Osteocyte (in vitro differentiated cells): ENCODE results near the gene TSHR. TPM values are rescaled to one million over a fixed set of nuclear protein-coding genes. Genes with fewer than 3 reads are reported as not detected.

ENCODE experiments used
- DNase-seq: peaks from one replicate; pipeline ENCODE4 v3.0.0; 2021; ENCODE audit warnings: mixed read lengths; ENCODE audit not compliant: unreplicated experiment; ENCODE audit errors: extremely low spot score
- H3K27ac Mint-ChIP-seq: one replicate; pipeline ENCODE4 v1.8.0; 2021; ENCODE audit warnings: mild to moderate bottlenecking, mixed read lengths; ENCODE audit not compliant: unreplicated experiment
- H3K27me3 Mint-ChIP-seq: one replicate; pipeline ENCODE4 v1.8.0; 2021; ENCODE audit warnings: mixed read lengths; ENCODE audit not compliant: unreplicated experiment
- H3K36me3 Mint-ChIP-seq: one replicate; pipeline ENCODE4 v1.8.0; 2021; ENCODE audit warnings: mixed read lengths; ENCODE audit not compliant: unreplicated experiment
- H3K4me1 Mint-ChIP-seq: one replicate; pipeline ENCODE4 v1.8.0; 2021; ENCODE audit warnings: mixed read lengths; ENCODE audit not compliant: unreplicated experiment
- H3K4me3 Mint-ChIP-seq: one replicate; pipeline ENCODE4 v1.8.0; 2021; ENCODE audit warnings: mild to moderate bottlenecking, moderate library complexity, mixed read lengths; ENCODE audit not compliant: unreplicated experiment
- H3K9me3 Mint-ChIP-seq: one replicate; pipeline ENCODE4 v1.8.0; 2021; ENCODE audit warnings: mixed read lengths; ENCODE audit not compliant: unreplicated experiment
- total RNA-seq: library from RNA; stranded (reverse); gene quantifications from 2 replicates; pipeline ENCODE4 v1.2.1, GENCODE V29; 2021
- TF ChIP-seq, protein P1 (sequence below): fragments of 200-600 bp; sonication (generic); IDR thresholded peaks from 2 replicates; pipeline ENCODE4 v1.5.0; 2021; ENCODE audit warnings: antibody characterized with exemption, mild to moderate bottlenecking, moderate library complexity

The TSHR gene
- total RNA-seq, 1 donor from 2014 or later, result not detected

GRCh38 chr14:81132468-81132867, 177.0 kb downstream of the TSHR start:
- TF ChIP-seq, protein P1, sequence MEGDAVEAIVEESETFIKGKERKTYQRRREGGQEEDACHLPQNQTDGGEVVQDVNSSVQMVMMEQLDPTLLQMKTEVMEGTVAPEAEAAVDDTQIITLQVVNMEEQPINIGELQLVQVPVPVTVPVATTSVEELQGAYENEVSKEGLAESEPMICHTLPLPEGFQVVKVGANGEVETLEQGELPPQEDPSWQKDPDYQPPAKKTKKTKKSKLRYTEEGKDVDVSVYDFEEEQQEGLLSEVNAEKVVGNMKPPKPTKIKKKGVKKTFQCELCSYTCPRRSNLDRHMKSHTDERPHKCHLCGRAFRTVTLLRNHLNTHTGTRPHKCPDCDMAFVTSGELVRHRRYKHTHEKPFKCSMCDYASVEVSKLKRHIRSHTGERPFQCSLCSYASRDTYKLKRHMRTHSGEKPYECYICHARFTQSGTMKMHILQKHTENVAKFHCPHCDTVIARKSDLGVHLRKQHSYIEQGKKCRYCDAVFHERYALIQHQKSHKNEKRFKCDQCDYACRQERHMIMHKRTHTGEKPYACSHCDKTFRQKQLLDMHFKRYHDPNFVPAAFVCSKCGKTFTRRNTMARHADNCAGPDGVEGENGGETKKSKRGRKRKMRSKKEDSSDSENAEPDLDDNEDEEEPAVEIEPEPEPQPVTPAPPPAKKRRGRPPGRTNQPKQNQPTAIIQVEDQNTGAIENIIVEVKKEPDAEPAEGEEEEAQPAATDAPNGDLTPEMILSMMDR, result no peak
- H3K36me3 Mint-ChIP-seq, result no peaks in the 10 kb centered on the region
- no peaks in the 10 kb centered on the region for H3K9me3 Mint-ChIP-seq
- DNase-seq, result no peak
- no peaks in the 10 kb centered on the region for H3K27me3 Mint-ChIP-seq
- H3K4me1 Mint-ChIP-seq, result no peaks in the 10 kb centered on the region
- H3K4me3 Mint-ChIP-seq, result no peak overlapping the region
- H3K27ac Mint-ChIP-seq, result no peak overlapping the region

GRCh38 chr14:81133400-81133799, 178.0 kb downstream of the TSHR start:
- Mint-ChIP-seq H3K4me3 (no peak overlapping the region), H3K36me3 (no peaks in the 10 kb centered on the region), H3K27me3 (no peaks in the 10 kb centered on the region), H3K9me3 (no peaks in the 10 kb centered on the region), H3K4me1 (no peaks in the 10 kb centered on the region), H3K27ac (no peak overlapping the region)
- TF ChIP-seq, protein P1, result no peak
- DNase-seq, result no peak

DNA sequence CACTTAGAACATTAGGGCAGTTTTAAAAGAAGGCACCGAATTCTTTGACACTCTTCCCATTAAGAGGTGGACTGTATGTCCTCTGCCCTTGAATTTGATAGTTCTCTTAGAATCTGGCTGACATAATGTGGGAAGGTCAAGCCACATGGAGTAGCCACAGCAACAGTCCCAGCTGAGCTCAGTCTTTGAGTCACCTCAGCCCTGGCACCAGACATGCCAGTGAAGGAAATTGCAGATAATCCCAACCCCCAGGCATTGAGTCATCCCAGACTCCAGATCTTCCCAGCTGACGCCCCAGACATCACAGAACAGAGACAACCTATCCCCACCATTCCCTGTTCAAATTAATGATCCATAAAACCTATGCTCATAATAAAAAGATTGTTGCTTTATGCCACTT, 181.9 kb downstream of the TSHR start:
- no peak overlapping the region for H3K27ac Mint-ChIP-seq
- DNase-seq, result no peak
- H3K4me3 Mint-ChIP-seq, result no peak overlapping the region
- TF ChIP-seq, protein P1, result no peak
- no peaks in the 10 kb centered on the region for H3K36me3 Mint-ChIP-seq
- H3K27me3 Mint-ChIP-seq, result no peaks in the 10 kb centered on the region
- no peaks in the 10 kb centered on the region for H3K4me1 Mint-ChIP-seq
- H3K9me3 Mint-ChIP-seq, result no peaks in the 10 kb centered on the region

DNA sequence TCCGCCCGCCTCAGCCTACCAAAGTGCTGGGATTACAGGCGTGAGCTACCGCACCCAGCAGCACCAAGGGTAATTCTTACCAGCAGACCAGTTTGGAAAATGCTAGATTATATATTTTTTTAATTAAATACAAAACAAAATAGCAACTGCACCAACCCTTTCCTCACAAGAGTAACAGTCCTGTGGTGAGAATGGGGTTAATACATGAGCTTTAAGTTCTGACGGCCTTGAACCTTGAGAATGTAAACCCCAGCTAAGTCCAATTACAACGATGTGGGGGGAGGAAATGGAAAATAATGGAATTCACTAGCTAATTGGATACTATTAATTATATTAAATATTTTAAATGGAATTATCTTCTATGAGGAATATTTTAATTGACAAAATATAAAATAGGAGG, 183.0 kb downstream of the TSHR start:
- DNase-seq, result no peak
- TF ChIP-seq, protein P1, result no peak
- Mint-ChIP-seq H3K36me3 (no peaks in the 10 kb centered on the region), H3K27me3 (no peaks in the 10 kb centered on the region), H3K9me3 (no peaks in the 10 kb centered on the region), H3K4me1 (no peaks in the 10 kb centered on the region), H3K27ac (no peak overlapping the region), H3K4me3 (no peak overlapping the region)

- Mint-ChIP-seq H3K4me3 (no peak overlapping the region), H3K4me1 (no peaks in the 10 kb centered on the region), H3K27me3 (peaks cover 3% of the 10 kb centered on the region), H3K36me3 (no peaks in the 10 kb centered on the region), H3K9me3 (peaks cover 5% of the 10 kb centered on the region), H3K27ac (no peak overlapping the region)
- TF ChIP-seq, protein P1, result no peak
- no peak for DNase-seq
Observed at GRCh38 chr14:81141426-81141825, 186.0 kb downstream of the TSHR start.
